GM12872 (cell line): ENCODE data around the gene SLC22A4.

ENCODE experiments used
- TF ChIP-seq, protein P1 (sequence below): IDR thresholded peaks from 3 replicates; pipeline ENCODE4 v1.5.1; 2011; ENCODE audit warnings: low read depth, mild to moderate bottlenecking, low read length, moderate library complexity; ENCODE audit not compliant: insufficient read depth

Gene SLC22A4

DNA sequence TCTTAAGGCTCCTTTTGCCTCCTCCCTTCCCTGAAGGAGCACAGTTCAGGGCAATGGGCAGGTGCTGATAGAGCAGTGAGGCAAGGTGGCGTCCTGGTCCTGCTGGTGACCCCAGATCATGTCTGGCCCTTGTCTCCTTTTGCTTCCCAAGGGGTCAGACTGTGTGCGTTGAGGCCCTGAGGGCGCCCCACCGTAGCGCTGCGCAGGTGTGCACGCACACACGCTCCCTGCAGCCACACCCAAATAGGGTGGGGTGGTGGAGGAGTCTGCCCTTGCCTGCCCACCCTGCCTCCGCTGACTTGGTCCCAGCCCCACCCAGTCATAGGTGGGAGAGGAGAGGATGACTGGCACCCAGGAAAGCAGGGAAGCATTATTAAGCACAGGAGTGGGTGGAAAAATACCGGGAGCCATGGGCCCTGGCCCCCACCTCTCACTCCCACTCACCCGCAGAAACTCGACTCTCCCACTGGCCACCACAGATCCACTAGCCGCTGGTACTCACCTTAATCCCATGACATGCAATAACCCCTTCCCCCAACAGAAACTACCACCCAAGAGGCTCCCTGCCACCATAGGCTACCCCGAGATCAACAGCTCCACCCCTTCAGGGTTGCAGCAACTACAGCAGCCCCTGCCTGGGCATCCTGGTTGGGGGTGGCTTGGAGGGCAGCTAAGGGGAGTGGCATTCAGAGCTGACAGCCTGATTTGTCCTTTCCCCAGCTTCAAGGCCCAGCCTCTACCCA lies 20.0 kb upstream of the SLC22A4 start:
- TF ChIP-seq, protein P1, sequence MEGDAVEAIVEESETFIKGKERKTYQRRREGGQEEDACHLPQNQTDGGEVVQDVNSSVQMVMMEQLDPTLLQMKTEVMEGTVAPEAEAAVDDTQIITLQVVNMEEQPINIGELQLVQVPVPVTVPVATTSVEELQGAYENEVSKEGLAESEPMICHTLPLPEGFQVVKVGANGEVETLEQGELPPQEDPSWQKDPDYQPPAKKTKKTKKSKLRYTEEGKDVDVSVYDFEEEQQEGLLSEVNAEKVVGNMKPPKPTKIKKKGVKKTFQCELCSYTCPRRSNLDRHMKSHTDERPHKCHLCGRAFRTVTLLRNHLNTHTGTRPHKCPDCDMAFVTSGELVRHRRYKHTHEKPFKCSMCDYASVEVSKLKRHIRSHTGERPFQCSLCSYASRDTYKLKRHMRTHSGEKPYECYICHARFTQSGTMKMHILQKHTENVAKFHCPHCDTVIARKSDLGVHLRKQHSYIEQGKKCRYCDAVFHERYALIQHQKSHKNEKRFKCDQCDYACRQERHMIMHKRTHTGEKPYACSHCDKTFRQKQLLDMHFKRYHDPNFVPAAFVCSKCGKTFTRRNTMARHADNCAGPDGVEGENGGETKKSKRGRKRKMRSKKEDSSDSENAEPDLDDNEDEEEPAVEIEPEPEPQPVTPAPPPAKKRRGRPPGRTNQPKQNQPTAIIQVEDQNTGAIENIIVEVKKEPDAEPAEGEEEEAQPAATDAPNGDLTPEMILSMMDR, result no peak

DNA sequence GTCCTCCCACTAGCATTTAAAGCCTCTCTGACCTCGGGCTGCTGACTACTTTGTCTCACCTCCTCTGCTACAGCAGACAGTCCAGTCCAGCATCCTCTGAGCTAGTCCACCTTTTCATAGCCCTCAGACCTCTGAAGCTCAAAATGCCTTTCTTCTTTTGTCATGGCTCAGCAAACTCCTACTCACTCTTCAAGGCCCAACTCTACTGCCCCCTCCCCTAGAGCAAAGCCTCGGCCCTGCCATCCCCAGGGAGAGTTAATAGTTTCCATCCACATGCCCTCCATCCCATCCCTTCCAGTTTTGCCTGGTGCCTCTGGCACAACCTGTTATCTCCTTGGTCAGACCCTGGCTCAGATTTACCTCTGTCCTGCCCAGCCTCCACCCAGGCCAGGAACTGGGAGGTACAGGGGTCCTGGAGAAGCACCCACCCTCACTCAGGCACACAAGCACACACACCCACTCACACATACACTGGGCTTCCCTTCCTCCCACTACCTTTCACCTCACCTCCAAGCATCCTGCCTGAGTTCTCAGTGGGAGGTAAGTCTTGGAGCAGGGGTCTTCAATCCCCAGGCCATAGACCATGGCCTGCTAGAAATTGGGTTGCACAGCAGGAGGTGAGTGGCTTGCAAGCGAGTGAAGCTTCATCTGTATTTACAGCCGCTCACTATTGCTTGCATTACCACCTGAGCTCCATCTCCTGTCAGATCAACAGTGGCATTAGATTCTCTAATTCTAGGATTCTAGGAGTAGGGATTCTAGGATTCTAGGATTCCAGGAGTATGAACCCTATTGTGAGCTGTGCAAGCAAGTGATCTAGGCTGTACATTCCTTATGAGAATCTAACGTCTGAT lies 18.6 kb upstream of the SLC22A4 start:
- TF ChIP-seq, protein P1, result no peak

DNA sequence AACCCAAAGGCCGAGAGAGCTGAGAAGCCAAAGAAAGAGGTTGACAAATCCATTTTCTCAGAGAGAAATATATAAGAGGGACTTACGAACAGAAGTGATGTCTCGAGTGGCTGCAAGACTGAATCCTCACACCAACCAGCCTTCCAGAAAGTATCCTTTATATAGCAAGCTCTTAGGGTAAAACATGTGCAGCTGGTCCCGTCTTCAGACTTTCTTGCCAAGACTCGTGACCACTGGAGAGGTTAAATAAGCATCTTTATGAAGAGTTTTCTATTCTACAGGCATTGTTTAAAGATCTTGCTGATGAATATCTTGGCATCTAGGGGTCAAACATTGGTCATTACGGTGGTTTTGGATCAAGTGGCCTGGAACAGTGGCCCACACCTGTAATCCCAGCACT lies 16.9 kb upstream of the SLC22A4 start:
- TF ChIP-seq, protein P1, result no peak

DNA sequence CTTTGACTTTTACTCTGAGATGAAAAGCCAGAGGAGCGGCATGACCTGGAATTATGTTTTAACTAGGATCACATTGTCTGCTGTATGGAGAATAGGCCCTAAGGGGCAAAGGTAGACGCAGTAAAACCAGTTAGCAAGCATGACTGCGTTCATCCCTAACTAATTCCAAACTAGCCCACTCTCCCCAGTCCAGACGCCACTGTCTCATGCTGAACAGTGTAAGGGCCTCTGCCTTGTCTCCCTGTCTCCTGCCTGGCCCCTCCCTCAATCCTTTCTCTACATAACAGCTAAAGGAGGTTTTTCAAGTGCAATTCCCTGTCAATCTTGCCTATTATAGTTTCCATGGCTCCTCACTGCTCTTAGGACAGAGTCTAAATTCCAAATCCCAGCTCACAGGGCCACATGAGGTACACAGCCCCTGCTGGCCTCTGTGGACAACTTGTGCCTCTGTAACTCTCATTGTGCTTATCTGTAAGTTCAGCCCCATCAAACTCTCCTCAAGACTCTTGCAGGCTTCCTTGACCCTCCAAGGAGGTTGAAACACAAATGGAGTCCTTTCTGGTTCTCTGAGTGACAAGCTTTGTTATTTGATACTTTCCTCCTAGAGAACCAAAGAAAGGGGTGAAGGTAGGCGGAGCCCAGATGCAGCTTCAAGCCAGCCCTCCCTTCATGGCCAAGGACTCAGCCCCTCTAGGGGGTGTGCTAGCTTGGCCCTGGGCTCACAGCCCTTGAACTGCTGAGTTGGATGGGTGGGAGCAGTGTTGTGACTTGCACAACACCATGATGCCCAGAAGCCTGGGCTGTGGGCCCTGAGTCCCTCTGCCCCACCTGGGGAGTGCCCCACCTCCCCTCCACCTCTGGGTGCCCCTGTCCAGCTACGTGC lies 16.0 kb upstream of the SLC22A4 start:
- TF ChIP-seq, protein P1, result no peak

DNA sequence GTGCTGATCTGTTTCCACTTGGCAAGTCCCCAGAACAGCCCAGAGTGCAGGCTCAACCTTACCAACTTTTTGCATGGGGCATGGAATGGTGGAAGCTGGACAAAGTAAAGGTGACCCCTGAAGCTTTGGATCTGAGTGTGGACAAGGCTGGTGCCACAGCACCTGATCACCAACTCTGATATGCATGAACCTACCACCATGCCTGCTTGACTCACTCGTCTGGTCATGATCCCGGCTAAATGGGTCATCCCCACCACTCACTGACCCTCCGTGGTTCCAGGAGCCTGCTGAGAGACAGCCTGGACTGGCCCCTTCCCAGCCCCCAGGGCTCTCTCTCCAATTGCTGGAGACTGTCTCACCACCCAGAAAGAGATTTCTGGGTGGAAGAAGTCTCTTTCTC lies 14.4 kb upstream of the SLC22A4 start:
- TF ChIP-seq, protein P1, result no peak

DNA sequence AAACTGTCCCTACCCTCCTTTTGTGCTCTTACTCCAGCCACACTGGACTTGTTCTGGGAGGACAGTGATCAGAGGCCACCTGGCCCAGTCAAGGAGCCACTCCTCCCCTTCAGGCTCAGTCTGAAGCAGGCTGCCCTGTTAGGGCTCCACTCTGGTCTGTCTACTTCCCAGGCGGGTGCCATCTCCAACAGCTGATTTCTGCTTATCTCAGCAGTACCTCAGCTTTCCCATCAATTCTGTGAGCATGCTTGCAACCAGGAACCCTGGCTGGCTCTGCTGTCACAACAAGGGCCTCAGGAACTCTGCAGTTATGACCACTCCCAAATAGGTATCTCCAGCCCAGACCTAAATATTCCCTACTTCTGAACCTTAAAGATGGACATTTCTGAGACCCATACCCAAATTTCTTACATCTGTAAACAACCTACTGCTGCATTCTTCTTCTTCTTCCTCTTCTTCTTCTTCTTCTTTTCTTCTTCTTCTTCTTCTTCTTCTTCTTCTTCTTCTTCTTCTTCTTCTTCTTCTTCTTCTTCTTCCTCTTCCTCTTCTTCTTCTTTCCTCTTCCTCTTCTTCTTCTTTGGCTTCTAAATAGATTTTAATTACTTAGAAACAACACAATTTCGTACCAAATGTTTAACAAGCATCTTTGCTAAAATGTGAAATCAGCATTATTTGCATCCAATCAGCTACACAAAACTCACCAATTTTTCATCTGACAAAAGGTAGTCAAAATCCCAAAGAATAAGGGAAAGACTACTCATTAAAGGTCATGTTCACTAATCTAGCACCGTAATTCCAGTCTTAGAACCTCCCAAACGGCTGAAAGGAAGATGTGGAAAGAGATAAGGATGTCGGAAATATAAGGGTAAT lies 13.6 kb upstream of the SLC22A4 start:
- TF ChIP-seq, protein P1, result no peak
